ENCODE data around the gene MAGED1.

DNA sequence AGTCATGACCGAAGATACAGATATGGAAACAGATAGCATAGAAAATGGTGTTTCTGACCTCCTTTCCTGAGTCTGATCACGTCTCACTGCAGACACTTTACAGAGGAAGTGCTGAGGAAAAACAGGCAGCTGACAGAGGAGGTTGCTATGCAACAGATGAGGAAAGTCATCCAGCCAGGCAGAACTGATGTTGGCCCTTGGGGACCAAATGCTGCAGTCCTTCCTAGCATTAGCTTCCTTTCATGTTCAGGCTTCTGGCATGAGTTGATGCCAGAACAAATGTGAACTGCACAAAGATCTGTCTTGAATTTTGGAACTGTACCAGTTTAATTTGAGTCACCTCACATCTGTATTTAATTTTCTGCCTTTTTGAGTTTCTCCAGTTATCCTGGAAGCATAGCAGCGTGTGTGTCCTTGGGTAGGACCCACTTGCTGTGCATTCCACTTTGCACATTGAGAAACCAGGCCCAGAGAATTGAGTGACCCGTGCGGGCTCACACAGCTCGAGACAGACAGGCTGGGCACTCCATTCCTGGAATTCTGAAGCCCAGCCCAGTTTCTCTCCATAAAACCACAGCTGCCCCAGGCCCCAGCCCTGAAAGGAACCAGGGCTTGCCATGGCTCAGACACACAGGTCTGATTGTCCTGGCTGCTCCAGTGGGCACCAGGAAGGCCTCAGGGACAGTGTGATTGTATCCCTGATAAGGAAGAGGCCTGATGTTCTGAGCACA is 1.4 kb upstream of the MAGED1 start:
- TF ChIP-seq, protein P1, sequence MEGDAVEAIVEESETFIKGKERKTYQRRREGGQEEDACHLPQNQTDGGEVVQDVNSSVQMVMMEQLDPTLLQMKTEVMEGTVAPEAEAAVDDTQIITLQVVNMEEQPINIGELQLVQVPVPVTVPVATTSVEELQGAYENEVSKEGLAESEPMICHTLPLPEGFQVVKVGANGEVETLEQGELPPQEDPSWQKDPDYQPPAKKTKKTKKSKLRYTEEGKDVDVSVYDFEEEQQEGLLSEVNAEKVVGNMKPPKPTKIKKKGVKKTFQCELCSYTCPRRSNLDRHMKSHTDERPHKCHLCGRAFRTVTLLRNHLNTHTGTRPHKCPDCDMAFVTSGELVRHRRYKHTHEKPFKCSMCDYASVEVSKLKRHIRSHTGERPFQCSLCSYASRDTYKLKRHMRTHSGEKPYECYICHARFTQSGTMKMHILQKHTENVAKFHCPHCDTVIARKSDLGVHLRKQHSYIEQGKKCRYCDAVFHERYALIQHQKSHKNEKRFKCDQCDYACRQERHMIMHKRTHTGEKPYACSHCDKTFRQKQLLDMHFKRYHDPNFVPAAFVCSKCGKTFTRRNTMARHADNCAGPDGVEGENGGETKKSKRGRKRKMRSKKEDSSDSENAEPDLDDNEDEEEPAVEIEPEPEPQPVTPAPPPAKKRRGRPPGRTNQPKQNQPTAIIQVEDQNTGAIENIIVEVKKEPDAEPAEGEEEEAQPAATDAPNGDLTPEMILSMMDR (IDR thresholded peaks at IDR 0.05; ENCODE audit: low read depth, low read length) = no peak
- no peak for TF ChIP-seq EZH2phosphoT487 (IDR thresholded peaks at IDR 0.05; ENCODE audit: low read depth)

Measured in OCI-LY3 (cell line).